K562 (cell line): ENCODE data around the gene WFIKKN2. TPM values are rescaled to one million over a fixed set of nuclear protein-coding genes. Genes with fewer than 3 reads are reported as not detected.

ENCODE experiments used
- ATAC-seq: fragments of 200-7000 bp; cut with Tn5 transposase; 3 replicates; pipeline ENCODE4 v1.9.1; 2020; ENCODE audit warnings: moderate library complexity
- BruUV-seq: library from RNA; stranded (reverse); fragments of 400-500 nt; replicated peaks from 2 replicates; lab custom pipeline; 2021; lab: Mats Ljungman, UMichigan
- CTCF ChIA-PET: fragments of 300-600 bp; formaldehyde crosslinking; extraction: SDS; loops from one replicate; lab custom pipeline; 2021; ENCODE audit warnings: low intra/inter-chr PET ratio; lab: Yijun Ruan, JAX
- POLR2A ChIA-PET: fragments of 300-600, 350-650 bp; sonication (Branson Sonifier 250); formaldehyde crosslinking; extraction: SDS; loops from one replicate; lab custom pipeline; 2021; ENCODE audit warnings: antibody characterized with exemption, inconsistent platforms; lab: Yijun Ruan, JAX
- DNase-seq, 4 experiments: peaks; one replicate each; pipeline versions ENCODE4 v3.0.0 to v3.0.0-alpha.2; 2011 to 2018; ENCODE audit warnings: low spot score in 3 of 4, mixed read lengths in 3 of 4; ENCODE audit errors: extremely low read depth in 1 of 4
- FAIRE-seq: peaks from 2 replicates; lab custom pipeline; 2011; peaks lifted over from hg19 to GRCh38; lab: Jason Lieb, UNC
- H2AFZ ChIP-seq: 2 replicates; pipeline ENCODE4 v1.6.0; 2011; ENCODE audit warnings: low read depth, low read length, control low read depth, inconsistent platforms
- H3K27ac ChIP-seq: fragments of 200-600 bp; 3 replicates; pipeline ENCODE4 v1.8.0; 2011; ENCODE audit warnings: low read depth, mild to moderate bottlenecking, control low read depth, inconsistent platforms, low read length, moderate library complexity, mixed read lengths; ENCODE audit errors: extremely low read depth
- H3K27me3 ChIP-seq, 2 experiments: fragments of 300-600 bp in 1 of 2; 2 replicates in 1 of 2; 3 replicates in 1 of 2; pipeline versions ENCODE4 v1.6.0 to v1.8.0; 2011; ENCODE audit warnings: inconsistent platforms in 2 of 2, low read length in 2 of 2, mild to moderate bottlenecking in 1 of 2, mixed read lengths in 1 of 2, moderate library complexity in 1 of 2; ENCODE audit not compliant: control insufficient read depth in 2 of 2, insufficient read depth in 2 of 2
- H3K36me3 ChIP-seq: fragments of 300-600 bp; 3 replicates; pipeline ENCODE4 v1.8.0; 2011; ENCODE audit warnings: mild to moderate bottlenecking, low read length, inconsistent platforms; ENCODE audit not compliant: control insufficient read depth, insufficient read depth
- H3K4me1 ChIP-seq, 2 experiments: fragments of 200-600 bp in 1 of 2; replicated peaks in 1 of 2; 2 replicates in 1 of 2; 3 replicates in 1 of 2; pipeline versions ENCODE4 v1.5.1 to v1.8.0; 2011; ENCODE audit warnings: inconsistent platforms in 2 of 2, low read length in 2 of 2, mild to moderate bottlenecking in 1 of 2, mixed read lengths in 1 of 2, moderate library complexity in 1 of 2; ENCODE audit not compliant: control insufficient read depth in 2 of 2, insufficient read depth in 2 of 2
- H3K4me2 ChIP-seq: 2 replicates; pipeline ENCODE4 v1.6.1; 2011; ENCODE audit warnings: low read length, control low read depth, inconsistent platforms, mixed read lengths; ENCODE audit not compliant: insufficient read depth
- H3K4me3 ChIP-seq: fragments of 200-600 bp; sonication (generic), shearing (Covaris generic); 2 replicates; pipeline ENCODE4 v1.5.1; 2016; ENCODE audit warnings: control low read depth, inconsistent platforms
- H3K79me2 ChIP-seq: fragments of 200-600 bp; 3 replicates; pipeline ENCODE4 v1.8.0; 2011; ENCODE audit warnings: low read length, inconsistent platforms; ENCODE audit not compliant: control insufficient read depth, insufficient read depth
- H3K9ac ChIP-seq, 2 experiments: 2 replicates each; pipeline versions ENCODE4 v1.6.0 to v1.6.1; 2011; ENCODE audit warnings: low read depth in 2 of 2, low read length in 2 of 2, control low read depth in 1 of 2, inconsistent platforms in 1 of 2, mild to moderate bottlenecking in 1 of 2, mixed read lengths in 1 of 2; ENCODE audit not compliant: insufficient read depth in 1 of 2
- H3K9me1 ChIP-seq: one replicate; pipeline ENCODE4 v1.6.0; 2011; ENCODE audit warnings: inconsistent platforms, mild to moderate bottlenecking, low read length, moderate library complexity; ENCODE audit not compliant: control insufficient read depth, insufficient read depth
- H3K9me3 ChIP-seq: replicated peaks from 2 replicates; pipeline ENCODE4 v1.5.1; 2011; ENCODE audit warnings: low read depth, low read length, inconsistent platforms; ENCODE audit not compliant: control insufficient read depth, insufficient read depth
- H4K20me1 ChIP-seq: replicated peaks from 2 replicates; pipeline ENCODE4 v1.6.1; 2011; ENCODE audit warnings: low read length, inconsistent platforms, mixed read lengths; ENCODE audit not compliant: control insufficient read depth, insufficient read depth
- FOXP4 ChIP-seq: sonication (generic); formaldehyde crosslinking; IDR thresholded peaks from 2 replicates; pipeline ENCODE4 v1.8.0; 2022; ENCODE audit warnings: mild to moderate bottlenecking, missing genetic modification reagents, borderline replicate concordance
- HCFC1 ChIP-seq: IDR thresholded peaks from 2 replicates; pipeline ENCODE4 v1.6.1; 2012; ENCODE audit warnings: low read depth, low read length, improper control_type of control experiment
- LEF1 ChIP-seq: fragments of 450-650 bp; IDR thresholded peaks from 2 replicates; pipeline ENCODE4 v1.6.1; 2016; ENCODE audit warnings: mild to moderate bottlenecking
- MEF2A ChIP-seq: IDR thresholded peaks from 2 replicates; pipeline ENCODE4 v1.6.1; 2011; ENCODE audit warnings: low read depth, mild to moderate bottlenecking, low read length, moderate library complexity; ENCODE audit not compliant: control insufficient read depth
- RB1 ChIP-seq: fragments of 450-650 bp; IDR thresholded peaks from 2 replicates; pipeline ENCODE4 v1.6.1; 2017; ENCODE audit warnings: low read depth, mild to moderate bottlenecking
- SMC3 ChIP-seq: conservative IDR thresholded peaks from 2 replicates; pipeline ENCODE4 v1.6.1; 2011; ENCODE audit warnings: low read depth, low read length, improper control_type of control experiment; ENCODE audit not compliant: insufficient read depth
- TAF7 ChIP-seq: fragments of 450-650 bp; IDR thresholded peaks from 2 replicates; pipeline ENCODE4 v1.6.1; 2016; ENCODE audit warnings: missing genetic modification characterization, missing compliant biosample characterization
- ZNF124 ChIP-seq: sonication (generic); formaldehyde crosslinking; IDR thresholded peaks from 2 replicates; pipeline ENCODE4 v1.8.1; 2022; ENCODE audit warnings: missing genetic modification reagents
- ZNF407 ChIP-seq: fragments of 450-650 bp; IDR thresholded peaks from 2 replicates; pipeline ENCODE4 v1.6.1; 2016; ENCODE audit warnings: low read depth
- ZNF707 ChIP-seq: fragments of 250-450 bp; sonication (Bioruptor Pico); conservative IDR thresholded peaks from 2 replicates; pipeline ENCODE4 v1.8.0; 2022; ENCODE audit warnings: inconsistent platforms, mild to moderate bottlenecking, moderate library complexity
- WGBS: fragments of 100-300 bp; shearing (Covaris generic); methylation state at CpG from one replicate; pipeline ENCODE4 v1.1.6; 2016; ENCODE audit warnings: low coverage, mixed read lengths; ENCODE audit not compliant: insufficient coverage; ENCODE audit errors: missing lambda C conversion rate; 5-methylcytosine and 5-hydroxymethylcytosine counted together
- in situ Hi-C: fragments of 300-500 bp; cut with MboI; formaldehyde crosslinking; loops from 4 replicates; pipeline ENCODE4 v1.15.0; 2018; ENCODE audit warnings: inconsistent platforms, mixed read lengths
- intact Hi-C: fragments of 100-400 bp; cut with micrococcal nuclease; formaldehyde crosslinking; loops from 2 replicates; pipeline ENCODE4 v1.14.2; 2022
- polyA plus RNA-seq, 8 experiments: library from polyadenylated mRNA; depleted of rRNA in 4 of 8; stranded (reverse) in 5 of 8; unstranded in 3 of 8; fragments of >200 nt; fragmentation: Nextera tagmentation in 2 of 8; fragmentation: Illumina TruSeq in 1 of 8; extraction: Ambion mirVana in 2 of 8; extraction: Trizol in 1 of 8; gene quantifications; 2 replicates each; pipeline versions ENCODE4 v1.2.1 to v1.2.3, GENCODE V29; 2011 to 2014; ENCODE audit warnings: inconsistent platforms in 1 of 8, missing spikeins in 1 of 8
- total RNA-seq, 7 experiments: library from RNA; depleted of rRNA in 6 of 7; stranded (reverse); fragments of >200 nt in 6 of 7; fragmentation: Illumina TruSeq in 2 of 7; extraction: Trizol in 2 of 7; gene quantifications; 2 replicates each; pipeline versions ENCODE4 v1.2.1 to v1.2.3, GENCODE V29; 2011 to 2021; ENCODE audit warnings: low replicate concordance in 1 of 7

Gene WFIKKN2
- total and polyA plus RNA-seq, 9 of the 15 experiments (the other 6 are each of a cell fraction or from before 2014, with no cell fraction given): 0.07 TPM; not detected in 8

- peak overlapping the region; percentile 96 for H3K4me2 ChIP-seq
- CTCF ChIA-PET: interaction anchor here (1.5 kb wide), 1 partner anchor 89 kb away, joined by 5 read pairs; no protein-coding TSS in a partner anchor
- peaks cover 13 to 16% of the 10 kb centered on the region in 2 experiments; a peak in 4 of 5 replicates for H3K4me1 ChIP-seq
- WGBS: under 1% methylated on average over 31 of the region's 35 CpGs
- POLR2A ChIA-PET: interaction anchor here (0.5 to 7.7 kb wide), 19 partner anchors 11 to 284 kb away, joined by 3 to 207 read pairs (median 4); no protein-coding TSS in a partner anchor
- no peaks in the 10 kb centered on the region for H3K27me3 ChIP-seq
- DNase-seq: peak; percentile 90 to 96 (median 93)
- peak overlapping the region; percentile 77 to 95 for H3K9ac ChIP-seq
- peaks cover 38% of the 10 kb centered on the region for H3K79me2 ChIP-seq
- intact Hi-C loops: loop anchor here (5.0 kb wide), 1 partner anchor 300 kb away; the partner anchor contains the start of gene NME2
- H3K9me3 ChIP-seq: no peaks in the 10 kb centered on the region
- ATAC-seq: peak; percentile 70
- no peaks in the 10 kb centered on the region for H3K9me1 ChIP-seq
- no TSS peak for BruUV-seq
- in situ Hi-C loops: loop anchor here (10.0 kb wide), 1 partner anchor 287 kb away; the partner anchor contains the start of gene NME1
- H3K4me3 ChIP-seq: peak overlapping the region; percentile 88
- H3K36me3 ChIP-seq: peaks cover 14% of the 10 kb centered on the region
- peak overlapping the region; percentile 88 for H3K27ac ChIP-seq
- H4K20me1 ChIP-seq: peaks cover 12% of the 10 kb centered on the region
- peak; percentile 89 for FAIRE-seq
- H2AFZ ChIP-seq: peak overlapping the region; percentile 94
- TF ChIP-seq ZNF707 (CRISPR knock-in tag) (no peak), LEF1 (0 out of 2 replicates have a peak, but pooled peaks have one; percentile 13), TAF7 (tag) (peak; percentile 74), HCFC1 (peak; percentile 38; the same call in 1 of the 2 replicates), ZNF407 (no peak), MEF2A (no peak), SMC3 (0 out of 2 replicates have a peak, but pooled peaks have one; percentile 9), FOXP4 (no peak), RB1 (peak; percentile 35; the same call in 1 of the 2 replicates), ZNF124 (CRISPR knock-in tag) (no peak)
Observed at GRCh38 chr17:50867363-50868139, 32.2 kb downstream of the WFIKKN2 start.
